ENCODE measurements around the gene LRRK1.

- TF ChIP-seq CTCF (optimal IDR thresholded peaks at IDR 0.05 in 1 of 3, IDR thresholded peaks at IDR 0.05 in 1 of 3, conservative IDR thresholded peaks at IDR 0.05 in 1 of 3; ENCODE audit: extremely low read depth in 1 of 3, insufficient read depth in 2 of 3, low read length in 3 of 3), result no peak
- TF ChIP-seq EZH2 (IDR thresholded peaks at IDR 0.05; ENCODE audit: low read length), result no peak
These were observed 16.6 kb upstream of the LRRK1 start for GRCh38 chr15:100902436-100903167.
